Lung microvascular endothelial cell (primary cell): ENCODE data around the gene FKBP11. TPM values are rescaled to one million over a fixed set of nuclear protein-coding genes. Genes with fewer than 3 reads are reported as not detected.

Source experiments
- DNase-seq, 2 donors: peaks; one replicate each; pipeline versions ENCODE4 v3.0.0 to v3.0.0-alpha.2; 2010; ENCODE audit warnings: low read depth in 2 of 2
- total RNA-seq: library from RNA; depleted of rRNA; stranded (reverse); fragments of >200 nt; gene quantifications from 2 replicates; pipeline ENCODE4 v1.2.1, GENCODE V29; 2014

Gene FKBP11
- total RNA-seq, 1 donor from 2014 or later: 9.7 TPM

- DNase-seq: peak; percentile 68 to 98
Measured at GRCh38 chr12:48956279-48957140, 31.2 kb upstream of the FKBP11 start.

DNA sequence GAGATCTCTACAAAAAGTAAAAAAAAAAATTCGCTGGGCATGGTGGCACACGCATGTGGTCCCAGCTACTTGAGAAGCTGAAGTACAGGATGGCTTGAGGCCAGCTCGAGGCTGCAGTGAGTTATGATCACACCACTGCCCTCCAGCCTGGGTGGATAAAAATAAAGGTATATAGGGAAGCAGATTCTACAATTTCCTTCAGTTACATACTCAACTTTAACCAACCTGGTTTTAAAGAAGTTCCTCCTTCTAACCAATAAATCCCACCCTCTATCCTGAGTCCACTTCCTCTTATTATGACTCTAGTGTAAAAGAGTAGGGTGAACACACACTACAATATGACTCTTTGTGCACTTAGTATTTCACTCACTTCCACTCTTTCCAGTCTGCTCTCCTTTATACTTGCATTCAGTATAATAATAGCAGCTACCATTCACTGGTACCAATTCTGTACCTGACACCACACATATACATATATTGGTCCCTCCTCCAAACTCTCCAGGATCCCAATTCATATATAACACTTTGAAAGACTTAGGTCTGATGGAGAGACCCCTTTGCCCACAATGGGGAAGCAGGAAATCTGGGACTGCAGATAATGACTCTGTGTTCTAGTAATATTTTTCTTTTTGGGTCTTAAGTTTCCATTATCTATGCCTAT lies 29.7 kb upstream of the FKBP11 start:
- no peak for DNase-seq

GRCh38 chr12:48954061-48954460 lies 28.8 kb upstream of the FKBP11 start:
- DNase-seq: no peak

DNA sequence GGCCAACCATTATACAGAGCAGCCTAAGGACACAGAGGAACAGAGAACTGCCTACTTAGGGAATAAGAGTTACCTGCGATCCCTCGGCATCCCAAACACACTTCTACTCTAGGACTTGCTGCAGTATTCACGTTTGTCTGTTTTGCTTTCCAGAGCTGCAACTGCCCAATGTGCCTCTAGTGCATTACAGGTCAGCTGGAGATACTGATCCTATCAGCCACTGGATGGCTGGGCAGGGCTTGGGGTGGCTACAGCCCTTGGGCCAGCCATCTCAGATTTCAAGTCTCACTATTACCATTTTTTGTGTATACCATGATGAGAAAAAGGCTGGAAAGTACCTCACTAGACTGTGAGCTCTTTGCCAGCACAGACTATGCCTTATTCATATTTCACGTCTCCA lies 27.4 kb upstream of the FKBP11 start:
- DNase-seq: no peak

GRCh38 chr12:48947727-48948126 lies 22.4 kb upstream of the FKBP11 start:
- no peak for DNase-seq

DNA sequence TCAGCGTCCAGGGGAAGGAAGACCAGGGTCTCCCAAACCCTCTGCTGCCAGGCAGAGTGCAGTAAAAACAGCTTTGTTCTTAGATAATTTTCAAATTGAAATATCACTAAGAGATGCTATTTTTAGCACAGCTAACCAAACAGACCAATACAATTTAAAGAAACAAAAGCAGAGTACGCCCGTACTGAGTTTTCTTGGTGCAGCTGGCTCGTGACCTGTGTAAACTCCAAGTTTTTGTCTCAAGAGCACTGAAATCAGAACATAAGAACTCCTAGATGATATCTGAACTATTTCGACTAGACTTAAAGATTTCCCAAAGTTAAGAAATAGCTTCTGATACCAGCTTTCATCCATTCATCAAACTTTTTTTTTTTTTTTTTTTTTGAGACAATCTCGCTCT lies 21.7 kb upstream of the FKBP11 start:
- no peak for DNase-seq

GRCh38 chr12:48946205-48946604 lies 20.9 kb upstream of the FKBP11 start:
- DNase-seq: peak in 1 of 2 donors; percentile 36

GRCh38 chr12:48943221-48943620 lies 17.9 kb upstream of the FKBP11 start:
- no peak for DNase-seq

GRCh38 chr12:48940181-48940580 lies 14.9 kb upstream of the FKBP11 start:
- peak in 1 of 2 donors; percentile 39 for DNase-seq

GRCh38 chr12:48938805-48939204 lies 13.5 kb upstream of the FKBP11 start:
- no peak for DNase-seq

GRCh38 chr12:48937170-48937569 lies 11.9 kb upstream of the FKBP11 start:
- no peak for DNase-seq

GRCh38 chr12:48936379-48936979 lies 11.2 kb upstream of the FKBP11 start:
- peak; percentile 77 to 79 for DNase-seq

GRCh38 chr12:48934312-48934706 lies 9.0 kb upstream of the FKBP11 start:
- DNase-seq: peak; percentile 18 to 31

DNA sequence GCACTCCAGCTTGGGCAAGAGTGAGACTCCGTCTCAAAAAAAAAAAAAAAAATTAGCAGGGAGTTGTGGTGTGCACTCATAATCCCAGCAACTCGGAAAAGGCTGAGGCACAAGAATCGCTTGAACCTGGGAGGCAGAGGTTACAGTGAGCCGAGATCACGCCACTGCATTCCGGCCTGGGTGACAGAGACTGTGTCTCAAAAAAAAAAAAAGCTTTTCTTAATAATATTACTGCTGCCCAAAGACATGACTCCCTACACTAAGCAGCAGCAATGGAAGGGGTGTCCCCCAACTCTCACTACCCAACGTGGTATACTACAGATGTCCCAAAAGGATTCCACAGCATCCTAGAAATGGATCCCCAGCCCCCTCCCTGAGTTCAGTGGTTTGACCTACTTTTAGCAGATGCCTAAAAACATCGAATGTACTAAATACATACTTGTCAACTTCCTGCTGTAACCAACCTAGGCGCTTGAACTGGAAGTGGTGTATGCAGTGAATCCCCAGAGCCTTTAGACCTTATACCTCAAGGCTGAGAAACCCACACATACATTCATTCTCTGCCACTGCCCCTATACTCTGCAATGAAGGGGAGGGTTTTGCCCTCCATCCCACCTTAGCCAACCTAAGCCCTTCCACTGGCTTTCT lies 8.5 kb upstream of the FKBP11 start:
- DNase-seq: no peak

GRCh38 chr12:48932878-48933277 lies 7.6 kb upstream of the FKBP11 start:
- DNase-seq: no peak

- no peak for DNase-seq
Measured at GRCh38 chr12:48930475-48930874, 5.2 kb upstream of the FKBP11 start.

GRCh38 chr12:48929551-48929950 lies 4.3 kb upstream of the FKBP11 start:
- DNase-seq: no peak

- DNase-seq: no peak
Measured at GRCh38 chr12:48927261-48927660, 2.0 kb upstream of the FKBP11 start.

DNA sequence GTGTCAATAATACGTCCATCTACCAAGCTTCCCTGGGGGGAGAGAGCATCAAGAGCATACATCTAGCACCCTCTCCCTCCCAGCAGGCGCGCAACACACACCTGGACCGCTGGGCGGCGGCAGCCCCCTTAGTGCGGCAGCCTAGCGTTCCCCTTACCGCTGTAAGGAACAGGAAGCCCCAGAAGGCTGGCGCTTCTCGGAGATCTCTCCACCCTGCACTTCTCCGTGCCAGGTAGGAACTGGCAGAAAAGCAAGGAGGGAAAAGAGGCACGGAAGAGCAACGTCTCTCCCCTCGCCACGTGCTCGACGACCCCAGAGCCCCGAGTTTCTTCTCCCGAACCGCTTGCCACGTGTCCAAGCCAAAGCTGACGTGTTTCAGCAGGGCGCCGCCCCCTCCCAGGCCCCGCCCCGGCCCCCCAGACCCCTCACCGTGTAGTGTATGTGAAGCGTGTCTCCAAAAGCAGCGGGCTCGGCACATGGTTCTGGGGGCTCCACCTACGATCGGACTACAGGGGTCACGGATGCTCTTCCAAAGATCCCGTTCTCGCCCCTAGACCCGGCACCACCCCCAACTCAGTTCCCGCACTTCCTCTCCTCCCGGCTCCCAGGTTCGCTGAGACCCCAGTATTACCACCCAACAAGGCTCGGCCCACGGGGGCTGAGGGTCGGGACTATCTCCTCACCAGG lies 532 bp downstream of the FKBP11 start:
- peak; percentile 67 to 72 for DNase-seq

DNA sequence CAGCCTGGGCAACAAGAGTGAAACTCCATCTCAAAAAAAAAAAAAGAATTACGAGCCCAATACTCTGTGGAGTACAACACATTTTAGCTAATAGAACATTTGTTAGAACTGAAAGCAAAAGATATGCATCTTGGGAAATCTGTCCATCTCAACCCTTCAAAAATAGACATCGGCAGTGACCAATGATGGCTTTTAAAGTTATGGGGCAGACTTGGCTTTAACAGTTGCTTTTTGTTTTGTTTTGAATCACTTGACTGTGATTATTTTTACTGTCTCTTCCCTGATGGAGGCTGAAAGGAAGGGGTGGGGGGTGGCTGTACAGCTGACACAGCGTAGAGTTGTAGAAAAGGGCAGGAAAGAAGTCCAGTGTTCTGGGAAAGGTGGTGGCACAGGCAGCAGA lies 2.2 kb downstream of the FKBP11 start:
- no peak for DNase-seq

DNA sequence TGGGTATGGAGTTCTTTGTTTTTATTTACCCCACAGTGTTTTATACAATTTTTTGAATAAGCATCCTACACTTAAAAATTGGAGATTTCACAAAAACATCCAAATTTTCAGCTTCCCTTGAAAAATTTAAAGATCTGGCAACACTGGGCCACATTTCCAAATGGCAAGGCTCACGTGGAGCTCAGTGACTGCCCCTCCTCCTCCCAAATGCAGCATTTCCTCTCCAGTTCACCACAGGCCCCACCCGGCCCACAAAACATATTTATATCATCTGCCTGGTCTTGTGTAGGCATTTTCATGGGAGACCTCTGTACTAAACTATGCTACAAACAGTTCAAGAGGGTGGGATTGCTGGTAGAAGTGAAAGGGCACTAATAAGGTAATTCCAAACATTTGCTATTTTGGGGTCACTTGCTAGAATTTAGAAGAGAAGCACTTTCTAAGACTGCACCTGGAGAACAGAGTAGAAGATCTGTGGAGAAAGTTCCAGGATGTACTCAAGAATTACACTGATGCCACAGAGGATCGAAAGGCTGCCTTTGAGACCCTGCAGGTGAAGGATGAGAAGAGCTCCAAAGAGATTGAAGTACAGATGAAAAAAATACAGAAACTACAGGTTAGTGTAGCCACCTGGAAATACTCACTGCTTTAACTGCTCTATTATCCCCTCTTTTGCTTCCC lies 7.3 kb downstream of the FKBP11 start:
- no peak for DNase-seq
